Sigmoid colon (tissue), 4 donors: ENCODE results near the gene FOLR1.
"Not testable (repeated sequence)": the region's sequence is repeated elsewhere in the genome, so short reads cannot be mapped to it uniquely, and the experiment has no call there.

ENCODE experiments used
- CTCF ChIP-seq, 4 experiments: fragments of 450-650 bp in 3 of 4; fragments of 200-600 bp in 1 of 4; IDR thresholded peaks; one replicate each; pipeline ENCODE4 v1.5.1; 2016 to 2019; ENCODE audit warnings: antibody characterized with exemption in 4 of 4, mild to moderate bottlenecking in 3 of 4, moderate library complexity in 2 of 4
- POLR2A ChIP-seq, 2 donors: fragments of 450-650 bp; IDR thresholded peaks; one replicate each; pipeline ENCODE4 v1.6.1; 2016; ENCODE audit warnings: antibody characterized with exemption in 2 of 2, mild to moderate bottlenecking in 2 of 2, moderate library complexity in 2 of 2
- POLR2AphosphoS5 ChIP-seq, 4 donors: sonication (generic); formaldehyde crosslinking; IDR thresholded peaks; one replicate each; pipeline ENCODE4 v1.6.1; 2017; ENCODE audit warnings: antibody characterized with exemption in 4 of 4

GRCh38 chr11:72164187-72164586 lies 27.8 kb upstream of the FOLR1 start:
- not testable (repeated sequence) for TF ChIP-seq CTCF, POLR2AphosphoS5, POLR2A (IDR thresholded peaks at IDR 0.05)
